ENCODE measurements around the gene DDX17. TPM values are rescaled to one million over a fixed set of nuclear protein-coding genes. Genes with fewer than 3 reads are reported as not detected.

Gene DDX17
- total RNA-seq, 2 experiments from 2014 or later, result 468 to 521 TPM

DNA sequence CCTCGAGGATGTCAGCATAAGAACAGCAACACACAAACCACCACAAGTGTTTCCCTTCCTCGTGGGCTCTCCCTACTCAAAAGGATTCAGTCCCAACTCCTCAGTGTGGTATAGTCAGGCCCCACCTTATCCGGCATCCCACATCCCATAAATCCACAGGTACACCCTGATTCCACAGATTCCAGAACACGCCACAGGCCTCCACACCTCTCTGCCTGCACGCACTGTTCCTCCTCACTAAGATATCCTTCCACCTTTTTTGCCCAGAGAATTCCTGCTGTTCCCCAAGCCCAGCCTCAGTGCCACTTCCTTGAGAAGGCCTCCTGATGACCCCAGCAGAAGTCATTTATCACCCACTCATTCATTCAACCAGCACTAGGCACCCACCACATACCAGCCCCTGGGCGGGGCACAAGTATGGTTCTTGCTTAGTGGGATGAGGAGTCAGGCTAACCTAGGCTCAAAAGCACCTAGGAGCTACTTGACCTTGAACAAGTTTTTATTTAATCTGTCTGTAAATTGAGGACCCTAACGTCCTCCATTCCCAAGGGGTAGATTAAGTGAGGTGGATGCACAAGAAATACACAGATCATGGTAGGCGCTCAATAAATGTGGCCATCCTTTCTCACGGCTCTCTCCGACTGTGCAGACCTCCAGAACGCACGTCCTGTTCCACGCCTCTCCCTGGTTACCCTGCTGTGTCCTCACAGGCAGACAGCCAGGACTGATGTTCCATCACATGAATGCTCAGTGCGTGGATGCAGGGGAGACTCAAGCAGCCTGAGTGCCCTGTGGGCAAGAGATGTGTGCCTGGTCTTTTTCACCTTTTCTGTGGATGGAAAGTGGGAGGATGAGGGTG is 49.0 kb downstream of the DDX17 start:
- ChIA-PET POLR2A (no interaction called here), CTCF (no interaction called here)
- DNase-seq, result no peak
- peaks cover 18% of the 10 kb centered on the region for H3K4me1 Mint-ChIP-seq
- no peaks in the 10 kb centered on the region for H3K36me3 Mint-ChIP-seq (ENCODE audit: low read depth)
- no peak overlapping the region for H3K27ac Mint-ChIP-seq
- H3K27me3 Mint-ChIP-seq, result peaks cover 71% of the 10 kb centered on the region
- no peaks in the 10 kb centered on the region for H3K9me3 Mint-ChIP-seq
- peak overlapping the region; percentile 53 for H3K4me3 Mint-ChIP-seq

DNA sequence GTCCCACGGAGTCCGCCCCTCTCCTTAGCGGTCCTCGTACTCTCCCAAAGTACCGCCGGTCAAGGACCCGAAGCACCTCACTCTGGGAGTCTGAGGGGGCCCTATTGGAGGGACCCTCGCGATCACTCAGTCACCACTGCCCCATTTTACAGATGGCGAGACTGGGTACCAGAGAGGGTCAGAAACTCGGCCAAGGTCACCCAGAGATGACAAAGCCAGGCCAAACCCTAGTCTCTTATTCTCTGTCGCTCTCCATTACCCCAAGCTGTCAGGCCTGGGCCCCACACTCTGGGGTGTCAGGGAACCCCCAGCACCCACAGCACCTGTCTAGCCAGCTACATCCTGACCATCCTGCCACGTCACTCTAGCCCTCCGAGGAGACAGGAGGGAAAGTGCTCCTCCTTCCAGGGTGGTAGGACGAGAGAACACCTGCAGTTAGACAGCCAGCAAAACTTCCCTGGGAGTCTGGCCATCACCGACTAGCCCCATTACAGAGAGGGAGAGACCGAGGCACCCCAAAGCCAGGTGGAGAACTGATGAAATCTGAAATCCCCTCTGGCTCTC is 49.8 kb downstream of the DDX17 start:
- Mint-ChIP-seq H3K4me1 (peaks cover 13% of the 10 kb centered on the region), H3K4me3 (peak overlapping the region; percentile 53), H3K36me3 (ENCODE audit: low read depth) (no peaks in the 10 kb centered on the region), H3K9me3 (no peaks in the 10 kb centered on the region), H3K27ac (no peak overlapping the region), H3K27me3 (peaks cover 69% of the 10 kb centered on the region)
- CTCF ChIA-PET, result no interaction called here
- POLR2A ChIA-PET, result no interaction called here
- DNase-seq, result no peak

DNA sequence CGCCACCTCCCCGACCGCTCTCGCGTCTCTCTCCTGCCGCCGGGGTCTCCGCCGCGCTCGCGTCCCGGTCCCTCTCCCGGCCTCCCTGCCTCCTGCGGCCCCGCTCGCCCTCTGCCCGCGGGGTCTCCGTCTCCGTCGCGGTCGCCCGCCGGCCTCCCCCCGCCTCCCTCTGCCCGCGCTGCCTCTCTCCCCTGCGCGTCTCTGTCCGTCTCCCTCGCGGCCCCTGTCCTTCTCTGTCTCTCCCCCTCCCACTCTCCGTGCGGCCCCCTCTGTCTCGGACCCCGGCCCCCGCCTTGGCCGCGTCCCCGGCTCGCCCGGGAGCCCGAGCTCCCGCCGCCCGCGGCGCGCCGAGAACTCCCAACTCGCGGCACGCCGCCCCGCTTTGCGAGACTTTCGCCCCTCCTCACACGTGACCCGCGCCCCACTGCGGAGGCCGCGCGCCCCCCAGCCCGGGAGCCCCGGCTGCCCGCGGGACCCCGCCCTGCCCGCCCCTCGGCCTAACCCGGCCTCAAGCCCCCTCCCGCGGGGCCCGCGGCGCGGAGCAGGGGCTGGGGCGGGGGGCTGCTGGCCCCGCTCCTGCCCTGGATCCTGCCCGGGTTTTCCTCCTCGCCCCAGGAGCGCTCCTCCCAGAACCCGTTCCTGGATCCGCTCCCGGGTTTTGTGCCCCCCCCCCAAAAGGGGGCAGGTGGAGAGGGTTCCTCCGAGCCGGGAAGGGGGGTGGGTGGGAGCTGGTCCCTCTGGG is 50.4 kb downstream of the DDX17 start:
- H3K27me3 Mint-ChIP-seq, result peaks cover 65% of the 10 kb centered on the region
- peaks cover 13% of the 10 kb centered on the region for H3K4me1 Mint-ChIP-seq
- POLR2A ChIA-PET, result no interaction called here
- no peak for DNase-seq
- H3K36me3 Mint-ChIP-seq (ENCODE audit: low read depth), result no peaks in the 10 kb centered on the region
- H3K27ac Mint-ChIP-seq, result no peak overlapping the region
- CTCF ChIA-PET, result no interaction called here
- no peaks in the 10 kb centered on the region for H3K9me3 Mint-ChIP-seq
- no peak overlapping the region for H3K4me3 Mint-ChIP-seq

DNA sequence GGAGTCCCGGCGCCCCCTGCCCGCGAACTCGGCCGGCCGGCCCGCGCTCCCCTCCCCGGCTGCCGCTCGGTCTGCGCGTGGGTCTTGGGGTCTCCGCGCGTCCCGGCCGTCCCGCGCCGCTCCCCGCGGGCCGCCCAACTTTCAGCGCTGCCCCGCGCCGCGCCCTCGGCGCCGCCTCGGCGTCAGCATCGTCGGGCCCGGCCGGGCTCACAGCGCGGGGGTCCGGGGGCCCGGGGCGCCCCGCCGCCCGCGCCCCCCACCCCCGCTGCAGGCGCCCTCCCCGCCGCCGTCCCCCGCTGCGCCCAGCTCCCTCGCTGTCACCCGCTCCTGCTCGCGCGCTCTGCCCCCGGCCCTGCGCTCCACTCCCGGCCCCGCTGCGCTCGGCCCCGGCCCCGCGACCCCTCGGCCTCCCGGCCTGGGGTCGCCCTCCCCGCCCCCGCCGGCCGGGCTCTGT is 51.0 kb downstream of the DDX17 start, which contains the start of gene KCNJ4:
Gene KCNJ4, minus strand, starts transcription at position 124 of the 454 bp plus-strand sequence. CDS start 27,067 bp downstream, outside the sequence.
- peak within 1 kb of the TSS; percentile 70 for H3K4me3 Mint-ChIP-seq
- no peaks in the 10 kb centered on the region for H3K9me3 Mint-ChIP-seq
- H3K27me3 Mint-ChIP-seq, result peaks cover 65% of the 10 kb centered on the region
- CTCF ChIA-PET, result no interaction called here
- H3K4me1 Mint-ChIP-seq, result peaks cover 13% of the 10 kb centered on the region
- H3K36me3 Mint-ChIP-seq (ENCODE audit: low read depth), result no peaks in the 10 kb centered on the region
- POLR2A ChIA-PET, result no interaction called here
- no peak for DNase-seq
- peak within 1 kb of the TSS; percentile 25 for H3K27ac Mint-ChIP-seq

DNA sequence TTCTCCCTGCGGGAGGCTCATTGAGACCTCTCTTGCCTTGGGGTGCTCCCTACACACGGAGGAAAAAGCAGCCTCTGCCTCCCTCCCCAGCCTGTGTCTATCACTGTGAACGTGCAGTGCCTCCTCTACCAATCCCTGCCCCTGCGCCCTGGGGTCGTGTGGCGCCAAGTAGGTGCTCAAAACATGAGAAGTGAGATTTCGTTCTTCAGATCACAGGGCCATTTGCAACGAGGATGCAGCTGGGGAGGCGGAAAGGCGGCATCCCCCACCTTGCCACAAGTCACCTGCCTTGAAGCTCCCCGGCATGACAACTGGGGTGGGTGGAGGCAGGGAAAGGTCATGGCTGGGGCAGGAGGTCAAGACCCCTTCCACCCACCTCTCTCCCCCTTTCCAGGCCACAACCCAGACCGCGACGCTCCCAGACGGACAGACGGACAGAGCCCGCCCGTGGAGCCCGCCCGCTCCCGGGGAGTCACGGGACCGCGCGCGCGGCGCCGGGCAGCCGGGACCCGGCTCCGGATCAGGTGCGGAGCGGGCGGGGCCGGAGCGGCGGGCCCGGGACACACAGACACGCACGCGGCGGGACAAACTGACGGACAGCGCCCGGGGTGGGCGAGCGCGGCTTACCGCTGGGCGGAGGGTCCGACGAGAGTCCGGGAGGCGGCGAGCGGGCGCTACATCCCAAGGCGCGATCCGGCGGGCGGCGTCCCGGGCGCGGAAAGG is 51.6 kb downstream of the DDX17 start:
- Mint-ChIP-seq H3K4me3 (peak overlapping the region; percentile 70), H3K27ac (peak overlapping the region; percentile 25), H3K9me3 (no peaks in the 10 kb centered on the region), H3K27me3 (peaks cover 65% of the 10 kb centered on the region), H3K36me3 (ENCODE audit: low read depth) (no peaks in the 10 kb centered on the region), H3K4me1 (peaks cover 13% of the 10 kb centered on the region)
- DNase-seq, result no peak
- ChIA-PET CTCF (no interaction called here), POLR2A (no interaction called here)

DNA sequence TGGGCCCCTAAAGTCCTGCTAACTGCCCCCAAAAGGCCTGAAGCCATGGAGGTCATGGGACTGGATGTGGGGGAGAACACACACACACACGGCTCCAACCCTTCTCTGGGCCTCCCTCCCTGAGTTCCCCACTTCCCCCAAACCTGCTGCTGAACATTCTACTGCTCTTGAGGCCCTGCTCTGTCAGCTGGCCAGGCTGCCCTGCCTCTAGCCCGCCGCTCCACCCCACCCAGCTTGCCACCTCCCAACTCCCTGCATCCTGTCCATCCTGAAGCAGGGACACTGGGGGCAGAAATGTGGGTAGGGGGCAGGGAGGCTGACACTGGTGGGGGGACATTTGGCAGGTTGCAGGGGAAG is 52.1 kb downstream of the DDX17 start:
- peaks cover 13% of the 10 kb centered on the region for H3K4me1 Mint-ChIP-seq
- peaks cover 60% of the 10 kb centered on the region for H3K27me3 Mint-ChIP-seq
- no peaks in the 10 kb centered on the region for H3K36me3 Mint-ChIP-seq (ENCODE audit: low read depth)
- DNase-seq, result no peak
- ChIA-PET POLR2A (no interaction called here), CTCF (interaction anchor here (1.1 kb wide), 1 partner anchor 8 kb away, joined by 6 read pairs; no protein-coding TSS in a partner anchor)
- H3K27ac Mint-ChIP-seq, result no peak overlapping the region
- H3K4me3 Mint-ChIP-seq, result no peak overlapping the region
- H3K9me3 Mint-ChIP-seq, result no peaks in the 10 kb centered on the region

DNA sequence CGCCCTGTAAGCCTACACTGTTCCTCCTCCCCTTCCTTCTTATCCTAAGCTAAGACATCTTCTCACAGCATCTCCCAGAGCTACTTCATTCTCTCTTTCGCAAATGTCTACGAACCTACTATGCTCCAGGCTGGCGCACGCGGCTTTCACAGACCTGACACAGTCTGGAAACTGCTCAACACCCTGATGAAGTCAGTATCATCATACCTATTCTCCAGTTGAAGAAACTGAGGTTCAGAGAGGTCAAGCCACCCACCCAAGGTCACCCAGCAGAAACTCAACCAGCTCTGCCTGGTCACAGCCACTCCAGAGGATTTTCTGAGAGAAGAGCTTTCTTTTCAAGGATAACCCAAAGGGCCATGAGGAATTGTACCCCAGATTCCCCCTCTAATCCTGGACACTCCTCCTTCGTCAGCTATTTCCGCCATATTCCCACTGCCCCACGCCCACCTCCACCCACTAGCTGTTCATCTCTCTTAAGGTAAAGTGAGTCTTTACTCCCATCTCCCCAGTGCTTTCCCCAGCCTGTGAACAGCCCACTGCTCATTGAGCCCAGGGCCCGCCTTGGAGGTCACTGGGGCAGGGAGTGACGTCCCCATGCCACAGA is 52.9 kb downstream of the DDX17 start:
- ChIA-PET POLR2A (no interaction called here), CTCF (interaction anchor here (1.1 kb wide), 1 partner anchor 8 kb away, joined by 6 read pairs; no protein-coding TSS in a partner anchor)
- H3K4me1 Mint-ChIP-seq, result peaks cover 13% of the 10 kb centered on the region
- DNase-seq, result no peak
- H3K27me3 Mint-ChIP-seq, result peaks cover 52% of the 10 kb centered on the region
- H3K27ac Mint-ChIP-seq, result no peak overlapping the region
- no peak overlapping the region for H3K4me3 Mint-ChIP-seq
- H3K36me3 Mint-ChIP-seq (ENCODE audit: low read depth), result no peaks in the 10 kb centered on the region
- no peaks in the 10 kb centered on the region for H3K9me3 Mint-ChIP-seq

DNA sequence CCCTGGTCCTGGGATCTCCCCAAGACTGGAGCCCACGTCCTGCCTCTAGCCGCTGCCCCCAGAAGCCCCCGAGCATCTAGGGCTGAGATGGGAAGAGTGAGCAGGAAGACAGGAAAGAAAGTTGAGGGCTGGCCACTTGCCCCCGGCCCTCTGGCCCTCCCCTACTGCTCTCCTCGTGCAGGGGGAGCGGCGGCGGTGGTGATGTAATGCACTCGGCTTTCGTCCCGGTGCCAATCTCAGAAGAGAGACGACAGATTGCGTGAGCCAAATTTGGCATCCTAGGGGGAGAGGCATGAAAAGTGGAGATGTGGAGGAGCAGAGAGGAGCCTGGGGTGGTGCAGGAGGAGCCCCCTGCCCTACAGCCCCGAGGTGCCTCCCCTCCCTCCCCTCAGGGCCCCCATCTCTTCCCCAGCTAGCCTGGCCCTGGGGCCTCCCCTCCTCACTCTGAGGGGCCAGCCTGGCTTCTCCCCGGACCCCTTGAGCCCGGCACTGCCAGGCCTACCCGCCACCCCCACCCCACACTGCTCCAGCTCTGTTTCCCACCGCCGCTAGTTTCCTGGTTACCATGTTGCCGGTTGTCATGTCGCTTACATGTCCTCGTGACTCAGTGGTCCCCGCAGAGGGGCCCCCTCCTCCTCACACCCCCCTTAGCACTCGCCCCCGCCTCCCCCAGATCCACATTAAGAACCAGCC is 53.6 kb downstream of the DDX17 start:
- Mint-ChIP-seq H3K36me3 (ENCODE audit: low read depth) (no peaks in the 10 kb centered on the region), H3K4me1 (peaks cover 13% of the 10 kb centered on the region), H3K9me3 (no peaks in the 10 kb centered on the region), H3K4me3 (no peak overlapping the region), H3K27me3 (peaks cover 45% of the 10 kb centered on the region), H3K27ac (no peak overlapping the region)
- ChIA-PET POLR2A (no interaction called here), CTCF (interaction anchor here (0.6 to 1.1 kb wide), 3 partner anchors 9 to 168 kb away, joined by 3 to 6 read pairs (median 3); no protein-coding TSS in a partner anchor)
- no peak for DNase-seq

DNA sequence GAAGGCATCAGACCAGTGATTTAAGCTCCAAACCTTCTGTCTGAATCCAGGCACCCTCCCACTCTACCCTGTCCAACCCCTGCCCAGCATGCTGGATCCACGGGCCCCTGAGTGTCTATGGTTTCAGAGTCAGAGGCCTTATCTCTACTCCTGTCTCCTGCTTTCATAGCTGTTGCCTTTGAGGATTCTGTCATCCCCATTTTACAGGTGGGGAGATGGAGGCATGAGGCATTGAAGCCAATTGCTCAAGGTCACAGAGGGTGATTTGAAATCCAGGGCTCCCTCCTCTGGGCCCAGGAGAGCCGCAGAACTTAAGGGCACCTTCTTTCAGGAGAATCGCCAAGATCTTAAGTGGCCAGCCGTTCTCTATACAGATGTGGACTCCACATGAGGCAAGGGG is 54.2 kb downstream of the DDX17 start:
- Mint-ChIP-seq H3K36me3 (ENCODE audit: low read depth) (no peaks in the 10 kb centered on the region), H3K27ac (no peak overlapping the region), H3K9me3 (no peaks in the 10 kb centered on the region), H3K4me3 (no peak overlapping the region), H3K27me3 (peaks cover 39% of the 10 kb centered on the region), H3K4me1 (peaks cover 11% of the 10 kb centered on the region)
- no peak for DNase-seq
- ChIA-PET CTCF (interaction anchor here (0.6 to 1.2 kb wide), 3 partner anchors 11 to 169 kb away, joined by 3 read pairs; no protein-coding TSS in a partner anchor), POLR2A (no interaction called here)

DNA sequence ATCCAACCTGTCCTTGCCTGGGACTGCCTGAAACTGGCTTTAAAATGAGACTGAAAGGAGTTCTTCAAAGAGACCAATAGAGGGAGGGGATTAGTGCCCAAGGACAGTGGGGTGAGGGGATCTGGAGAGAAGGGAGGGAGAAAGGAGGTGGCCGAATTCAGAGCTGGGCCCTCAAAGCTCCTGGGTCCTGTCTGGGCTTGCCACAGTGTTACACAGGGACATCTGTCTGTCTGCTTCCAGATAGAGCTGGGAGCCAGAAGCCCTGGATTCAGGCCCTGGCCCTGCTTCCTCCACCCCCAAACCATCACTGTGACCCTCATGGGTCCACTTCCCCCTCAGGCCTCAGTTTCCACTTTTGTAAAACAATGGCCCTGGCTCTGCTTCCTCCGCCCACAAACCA is 54.7 kb downstream of the DDX17 start:
- Mint-ChIP-seq H3K36me3 (ENCODE audit: low read depth) (no peaks in the 10 kb centered on the region), H3K4me1 (peaks cover 6% of the 10 kb centered on the region), H3K4me3 (no peak overlapping the region), H3K9me3 (no peaks in the 10 kb centered on the region), H3K27ac (no peak overlapping the region), H3K27me3 (peaks cover 34% of the 10 kb centered on the region)
- ChIA-PET POLR2A (no interaction called here), CTCF (interaction anchor here (1.1 to 1.2 kb wide), 2 partner anchors 12 to 26 kb away, joined by 3 read pairs; no protein-coding TSS in a partner anchor)
- no peak for DNase-seq

DNA sequence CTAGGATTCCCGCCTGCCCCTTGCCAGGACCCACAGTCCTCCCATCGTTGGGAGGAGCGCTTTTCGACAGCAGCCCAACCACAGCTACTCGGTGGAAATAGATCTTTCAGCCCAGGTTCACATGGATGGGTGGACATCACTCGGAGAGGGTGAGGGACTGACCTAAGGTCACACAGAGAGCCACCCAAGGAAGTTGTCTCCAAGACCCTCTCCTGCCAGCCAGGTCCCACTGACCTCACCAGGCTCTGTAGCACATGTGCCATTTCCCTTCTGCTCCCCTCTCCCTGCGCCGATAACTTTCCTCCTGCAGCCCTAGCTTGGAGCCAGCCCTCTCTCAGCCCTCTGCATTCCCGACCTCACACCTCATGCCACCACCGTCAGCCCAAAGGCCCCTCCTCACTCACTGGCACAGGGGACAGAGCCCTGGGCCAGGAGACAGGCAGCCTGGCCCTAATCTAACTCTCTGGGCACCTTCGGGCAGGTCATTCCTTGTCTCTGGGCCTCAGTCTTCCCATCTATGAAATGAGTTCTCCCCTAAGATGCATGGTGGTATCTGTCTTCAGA is 55.8 kb downstream of the DDX17 start:
- H3K9me3 Mint-ChIP-seq, result no peaks in the 10 kb centered on the region
- no peak overlapping the region for H3K4me3 Mint-ChIP-seq
- no peaks in the 10 kb centered on the region for H3K36me3 Mint-ChIP-seq (ENCODE audit: low read depth)
- ChIA-PET POLR2A (no interaction called here), CTCF (no interaction called here)
- peaks cover 4% of the 10 kb centered on the region for H3K4me1 Mint-ChIP-seq
- H3K27me3 Mint-ChIP-seq, result peaks cover 32% of the 10 kb centered on the region
- DNase-seq, result no peak
- no peak overlapping the region for H3K27ac Mint-ChIP-seq

DNA sequence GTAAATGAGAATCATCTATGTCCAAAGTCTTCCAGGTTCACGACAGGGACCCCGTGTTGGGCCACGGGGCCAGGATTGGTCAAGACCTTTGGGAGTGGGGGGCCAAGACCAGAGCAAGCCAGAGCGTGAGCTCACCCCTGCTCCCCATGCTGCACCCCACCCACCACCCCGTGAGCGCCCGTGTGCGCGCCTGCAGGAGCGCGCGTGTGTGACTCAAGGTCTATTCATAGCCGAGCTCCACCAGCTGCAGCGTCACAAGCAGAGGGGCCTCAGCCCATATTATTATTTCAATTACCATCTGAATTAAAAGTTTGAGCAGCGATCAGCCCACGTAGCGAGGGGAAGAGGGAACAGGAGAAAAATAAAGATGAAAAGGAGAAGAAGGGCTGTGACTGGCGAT is 56.3 kb downstream of the DDX17 start:
- Mint-ChIP-seq H3K4me1 (peaks cover 4% of the 10 kb centered on the region), H3K9me3 (no peaks in the 10 kb centered on the region), H3K27me3 (peaks cover 32% of the 10 kb centered on the region), H3K4me3 (no peak overlapping the region), H3K27ac (no peak overlapping the region), H3K36me3 (ENCODE audit: low read depth) (no peaks in the 10 kb centered on the region)
- CTCF ChIA-PET, result no interaction called here
- DNase-seq, result no peak
- POLR2A ChIA-PET, result no interaction called here

Data from activated CD4-positive, alpha-beta T cell treated with anti-CD3 and anti-CD28 coated beads, Interleukin-2, amount 10 ng/mL, durations not matched to agents 7 days and 5 days (primary cell).